Measurements from ENCODE around the gene MAOB.
"Not testable (repeated sequence)": the region's sequence is repeated elsewhere in the genome, so short reads cannot be mapped to it uniquely, and the experiment has no call there.

MAOB gene
- total RNA-seq, result 0.13 to 0.31 reads per million in 2 donors

GRCh38 chrX:43882294-43882681 lies at the start of gene MAOB:
Gene MAOB (minus strand): TSS chrX:43882450. CDS start chrX:43882299, 151 bp downstream.
- DNase-seq, result peak in 1 of 5 experiments; percentile 62

DNA sequence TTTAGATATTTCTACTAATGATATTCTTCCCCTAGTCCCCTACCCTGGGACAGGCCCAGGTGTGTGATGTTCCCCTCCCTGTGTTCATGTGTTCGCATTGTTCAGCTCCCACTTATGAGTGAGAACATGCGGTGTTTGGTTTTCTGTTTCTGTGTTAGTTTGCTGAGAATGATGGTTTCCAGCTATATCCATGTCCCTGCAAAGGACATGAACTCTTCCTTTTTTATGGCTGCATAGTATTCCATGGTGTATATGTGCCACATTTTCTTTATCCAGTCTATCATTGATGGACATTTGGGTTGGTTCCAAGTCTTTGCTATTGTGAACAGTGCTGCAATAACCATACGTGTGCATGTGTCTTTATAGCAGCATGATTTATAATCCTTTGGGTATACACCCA lies 39.8 kb upstream of the MAOB start:
- not testable (repeated sequence) for DNase-seq

GRCh38 chrX:43910772-43911171 lies 28.5 kb upstream of the MAOB start:
- DNase-seq, result not testable (repeated sequence)

- no peak for DNase-seq
These were observed 27.8 kb upstream of the MAOB start for GRCh38 chrX:43910012-43910411.

DNA sequence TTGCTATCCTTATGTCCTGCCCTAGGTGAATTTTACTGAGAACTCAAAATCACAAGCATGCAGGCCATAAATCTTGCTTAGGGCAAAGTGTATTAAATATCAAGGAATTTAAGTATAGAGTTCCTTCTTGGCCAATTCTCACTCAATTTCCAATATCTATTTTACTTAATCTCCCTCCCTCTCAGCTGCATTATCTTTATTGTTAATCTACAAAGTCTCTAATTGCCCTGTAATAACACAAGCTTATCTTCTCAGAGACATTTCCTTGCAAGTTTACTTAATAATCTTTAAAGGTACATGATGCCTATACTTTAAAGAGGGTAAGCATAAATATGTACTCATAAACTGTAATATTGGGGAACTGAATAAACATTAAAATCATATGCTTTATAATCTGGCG lies 26.9 kb upstream of the MAOB start:
- no peak for DNase-seq

GRCh38 chrX:43899878-43900815 lies 17.9 kb upstream of the MAOB start:
- no peak for DNase-seq

GRCh38 chrX:43898406-43899035 lies 16.3 kb upstream of the MAOB start:
- DNase-seq, result no peak

DNA sequence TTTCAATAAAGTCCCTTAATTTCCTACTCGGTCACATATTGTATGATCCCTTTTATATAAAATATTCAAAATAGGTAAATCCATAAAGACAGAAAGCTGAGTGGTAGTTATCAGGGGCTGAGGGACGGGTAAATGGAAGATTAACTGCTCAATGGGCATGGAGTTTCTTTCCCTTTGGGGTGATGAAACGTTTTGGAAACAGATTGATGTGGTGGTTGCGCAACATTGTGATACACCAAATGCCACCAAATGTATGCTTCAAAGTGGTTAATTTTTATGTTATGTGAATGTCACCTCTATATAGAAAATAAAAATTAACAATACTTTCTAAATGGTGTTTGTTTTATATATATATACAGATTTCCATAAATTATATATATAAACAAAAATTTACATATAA lies 15.0 kb upstream of the MAOB start:
- DNase-seq, result no peak

- no peak for DNase-seq
These were observed 10.2 kb upstream of the MAOB start for GRCh38 chrX:43892336-43892870.

GRCh38 chrX:43885617-43886016 lies 3.4 kb upstream of the MAOB start:
- no peak for DNase-seq

DNA sequence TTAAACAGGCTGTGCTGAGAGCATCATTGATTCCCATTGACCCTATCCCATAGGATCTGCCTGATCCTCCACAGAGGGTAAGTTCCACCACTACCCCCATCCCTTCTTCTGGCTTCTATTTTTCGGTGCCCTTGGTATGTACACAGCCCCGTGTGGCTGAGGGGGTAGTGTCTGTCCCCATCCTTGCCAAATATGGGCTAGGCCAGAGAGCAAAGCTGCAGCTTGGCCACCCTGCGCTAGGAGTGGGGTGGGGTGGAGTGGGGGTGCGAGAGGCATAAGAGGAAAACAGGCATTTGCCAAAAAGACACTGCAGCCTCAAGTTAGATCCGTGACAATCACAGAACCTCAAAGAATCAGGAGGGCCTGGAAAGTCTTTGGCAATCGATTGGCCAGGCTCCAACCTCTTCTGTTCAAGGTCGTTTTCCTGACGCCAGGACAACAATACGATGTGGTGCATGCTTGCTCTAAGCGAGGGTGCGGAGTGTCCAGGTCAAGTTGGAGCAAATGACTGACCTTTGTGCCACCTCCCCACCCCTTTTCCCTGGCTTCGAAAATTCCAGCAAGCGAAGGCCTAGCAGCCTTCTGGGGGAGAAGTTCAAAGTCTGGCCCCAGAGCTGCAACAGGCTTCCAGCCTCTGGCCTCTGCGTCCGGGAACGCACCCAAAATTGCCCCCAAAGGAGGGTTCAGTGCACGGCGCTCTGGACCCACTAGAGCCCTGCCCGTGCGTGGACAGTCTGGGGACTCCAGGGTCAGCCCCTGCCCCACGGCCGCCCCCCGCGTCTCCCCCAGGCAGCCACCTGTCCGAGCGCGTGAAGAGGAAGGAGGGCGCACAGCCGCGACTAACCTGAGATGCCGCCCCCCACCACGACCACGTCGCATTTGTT lies 598 bp downstream of the MAOB start:
- DNase-seq, result no peak

GRCh38 chrX:43880425-43880824 lies 1.8 kb downstream of the MAOB start:
- DNase-seq, result no peak

DNA sequence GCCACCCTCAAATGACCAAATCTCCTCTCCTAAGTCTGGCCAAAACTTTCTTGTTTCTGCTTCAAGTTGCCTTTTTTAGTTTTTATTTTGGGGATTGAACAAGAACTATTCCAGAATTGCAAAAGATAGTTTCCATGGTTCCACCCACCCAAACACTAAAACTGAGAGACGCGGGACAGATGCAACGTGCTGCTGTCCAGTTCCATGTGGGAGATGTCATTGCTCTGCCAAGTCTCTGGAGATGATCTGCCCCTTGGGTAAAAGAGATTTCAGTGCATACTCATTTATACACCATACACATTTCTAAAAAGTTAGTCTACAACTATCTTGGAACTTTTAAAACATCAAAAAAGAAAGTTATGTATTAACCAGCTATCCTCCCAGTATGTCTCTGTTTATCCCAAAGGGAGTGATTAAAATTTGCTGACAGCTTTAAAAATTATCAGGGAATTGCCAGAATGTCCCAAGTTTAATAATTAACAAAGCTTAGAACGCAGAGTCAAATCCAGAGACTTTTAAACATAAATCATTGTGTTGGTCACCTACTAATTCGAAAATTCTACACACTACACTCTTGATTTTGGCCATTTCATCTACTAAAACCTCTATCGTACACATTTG lies 3.2 kb downstream of the MAOB start:
- DNase-seq, result no peak

DNA sequence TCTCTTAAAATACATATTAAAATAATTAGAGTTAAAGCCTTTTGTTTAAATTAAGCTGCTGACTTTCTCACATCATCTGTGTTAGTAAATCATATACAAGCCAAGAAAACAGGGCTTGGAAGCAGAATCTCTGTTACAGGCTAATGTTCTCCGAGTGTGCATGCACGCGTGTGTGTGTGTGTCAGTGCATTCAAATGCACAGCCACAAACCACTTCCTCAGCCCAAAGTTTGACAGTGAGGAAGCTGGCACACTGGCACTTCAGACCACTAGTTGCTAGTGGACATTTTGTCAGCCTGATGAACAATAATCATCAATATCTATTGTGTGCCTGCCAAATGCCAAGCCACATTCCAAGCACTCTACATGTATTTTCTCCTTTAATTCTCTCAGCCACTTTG lies 5.6 kb downstream of the MAOB start:
- peak in 1 of 5 experiments; percentile 74 for DNase-seq

- DNase-seq, result peak in 1 of 5 experiments; percentile 45
These were observed 11.4 kb downstream of the MAOB start for GRCh38 chrX:43870758-43871419.

DNA sequence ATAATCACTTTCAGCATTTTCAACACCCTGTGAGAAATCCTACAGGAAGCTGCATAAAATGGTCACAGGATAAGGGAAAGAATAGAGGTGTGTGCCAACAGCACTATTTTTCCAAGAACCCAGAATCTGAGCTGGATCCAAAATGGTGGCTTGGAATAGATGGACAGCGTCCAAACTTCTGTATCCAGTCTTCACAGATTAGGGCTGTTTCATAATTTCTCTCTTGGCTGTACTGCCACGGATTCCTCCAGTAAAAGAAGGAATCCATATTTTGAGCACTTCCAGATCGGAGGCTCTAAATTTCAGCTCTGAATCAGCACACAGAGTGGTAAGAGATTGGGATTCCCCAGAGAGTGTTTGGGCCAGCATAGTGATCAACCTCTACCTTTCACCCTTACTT lies 12.2 kb downstream of the MAOB start:
- no peak for DNase-seq

GRCh38 chrX:43868791-43869190 lies 13.5 kb downstream of the MAOB start:
- no peak for DNase-seq

- DNase-seq, result no peak
These were observed 15.8 kb downstream of the MAOB start for GRCh38 chrX:43866423-43866822.

GRCh38 chrX:43865791-43866190 lies 16.5 kb downstream of the MAOB start:
- no peak for DNase-seq

DNA sequence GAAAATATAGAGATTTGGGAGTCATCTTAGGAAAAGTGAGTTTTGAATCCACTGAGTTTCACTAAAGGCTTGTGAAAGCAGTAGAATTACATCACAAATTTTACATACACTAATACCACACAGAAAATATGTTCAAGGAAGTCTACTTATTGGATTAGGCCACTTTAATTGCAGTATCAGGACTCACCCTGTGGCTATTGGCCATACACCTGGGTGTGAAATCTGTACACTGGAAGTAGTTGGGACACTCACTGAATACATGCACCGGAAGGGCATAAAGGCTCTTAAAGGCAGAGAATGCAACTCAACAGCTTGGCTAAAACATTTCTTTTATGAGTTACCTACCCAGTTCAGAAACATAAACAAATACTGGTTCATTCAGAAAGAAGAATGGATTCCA lies 19.8 kb downstream of the MAOB start:
- DNase-seq, result no peak

GRCh38 chrX:43861750-43862149 lies 20.5 kb downstream of the MAOB start:
- DNase-seq, result peak in 1 of 5 experiments; percentile 8

All from T-helper 2 cell (primary cell).